OCI-LY7 (cell line): ENCODE data around the gene AK5.

Source experiments
- EZH2phosphoT487 ChIP-seq: fragments of 200-600 bp; sonication (generic); IDR thresholded peaks from 2 replicates; pipeline ENCODE4 v1.6.1; 2018; ENCODE audit warnings: low read depth, borderline replicate concordance, mild to moderate bottlenecking, mixed run types, antibody characterized with exemption, low read length, moderate library complexity, mixed read lengths
- TF ChIP-seq, protein P1 (sequence below): fragments of 200-600 bp; sonication (generic); conservative IDR thresholded peaks from 2 replicates; pipeline ENCODE4 v1.5.1; 2014; ENCODE audit warnings: mild to moderate bottlenecking, antibody characterized with exemption, low read length, moderate library complexity, mixed read lengths

DNA sequence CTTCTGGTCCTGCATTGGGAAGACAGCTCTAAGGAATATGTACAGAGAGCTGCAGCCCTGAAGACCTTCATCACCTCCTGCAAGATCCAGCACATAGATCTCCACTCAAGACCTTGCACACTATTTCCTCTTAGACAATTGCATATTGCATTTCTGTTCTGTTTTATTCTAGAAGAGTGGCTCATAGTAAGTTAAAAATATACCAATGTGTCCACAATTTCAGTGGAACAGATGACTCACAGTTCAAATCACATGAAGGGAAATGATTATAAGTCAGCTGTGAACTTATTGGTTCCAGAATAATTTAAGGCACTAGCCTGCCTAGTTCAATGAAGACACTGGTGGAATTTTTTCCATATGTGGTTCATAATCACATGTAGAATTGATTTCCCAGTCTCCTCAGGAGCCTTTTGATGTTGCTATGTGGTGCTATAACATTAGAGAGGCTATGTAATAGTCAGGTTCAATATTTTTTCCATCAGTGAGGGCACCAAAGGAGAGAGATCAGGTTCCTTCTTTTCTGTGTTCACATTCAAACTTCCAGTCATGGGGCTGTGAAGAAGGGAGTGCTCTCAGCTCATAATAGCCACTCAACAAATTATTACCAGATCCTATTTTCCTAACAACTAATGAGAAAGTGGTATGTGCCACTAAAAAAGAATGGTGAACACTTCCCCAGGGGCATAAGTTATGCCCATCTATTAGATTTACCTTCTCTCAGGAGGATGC is 9.8 kb upstream of the AK5 start:
- TF ChIP-seq, protein P1, sequence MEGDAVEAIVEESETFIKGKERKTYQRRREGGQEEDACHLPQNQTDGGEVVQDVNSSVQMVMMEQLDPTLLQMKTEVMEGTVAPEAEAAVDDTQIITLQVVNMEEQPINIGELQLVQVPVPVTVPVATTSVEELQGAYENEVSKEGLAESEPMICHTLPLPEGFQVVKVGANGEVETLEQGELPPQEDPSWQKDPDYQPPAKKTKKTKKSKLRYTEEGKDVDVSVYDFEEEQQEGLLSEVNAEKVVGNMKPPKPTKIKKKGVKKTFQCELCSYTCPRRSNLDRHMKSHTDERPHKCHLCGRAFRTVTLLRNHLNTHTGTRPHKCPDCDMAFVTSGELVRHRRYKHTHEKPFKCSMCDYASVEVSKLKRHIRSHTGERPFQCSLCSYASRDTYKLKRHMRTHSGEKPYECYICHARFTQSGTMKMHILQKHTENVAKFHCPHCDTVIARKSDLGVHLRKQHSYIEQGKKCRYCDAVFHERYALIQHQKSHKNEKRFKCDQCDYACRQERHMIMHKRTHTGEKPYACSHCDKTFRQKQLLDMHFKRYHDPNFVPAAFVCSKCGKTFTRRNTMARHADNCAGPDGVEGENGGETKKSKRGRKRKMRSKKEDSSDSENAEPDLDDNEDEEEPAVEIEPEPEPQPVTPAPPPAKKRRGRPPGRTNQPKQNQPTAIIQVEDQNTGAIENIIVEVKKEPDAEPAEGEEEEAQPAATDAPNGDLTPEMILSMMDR: no peak
- no peak for TF ChIP-seq EZH2phosphoT487
